HEK293T (cell line): ENCODE measurements around the gene N4BP2L1.
"Not testable (repeated sequence)": the region's sequence is repeated elsewhere in the genome, so short reads cannot be mapped to it uniquely, and the experiment has no call there.

Experiments used
- CTCF ChIA-PET: fragments of 350-600 bp; formaldehyde crosslinking; extraction: SDS; loops from one replicate; lab custom pipeline; 2021; ENCODE audit warnings: antibody characterized with exemption, inconsistent platforms; lab: Yijun Ruan, JAX
- POLR2A ChIA-PET: fragments of 350-600 bp; formaldehyde crosslinking; extraction: SDS; loops from one replicate; lab custom pipeline; 2020; ENCODE audit warnings: antibody characterized with exemption, inconsistent platforms; lab: Yijun Ruan, JAX
- DNase-seq: peaks from one replicate; pipeline ENCODE4 v3.0.0; 2012; ENCODE audit warnings: mixed read lengths; ENCODE audit errors: extremely low spot score
- ARNT ChIP-seq: fragments of 450-650 bp; IDR thresholded peaks from 2 replicates; pipeline ENCODE4 v1.6.1; 2017; ENCODE audit warnings: mild to moderate bottlenecking
- BHLHE40 ChIP-seq: fragments of 450-650 bp; IDR thresholded peaks from 2 replicates; pipeline ENCODE4 v1.6.1; 2016; ENCODE audit warnings: mild to moderate bottlenecking, moderate library complexity, borderline replicate concordance
- CTBP1 ChIP-seq: fragments of 450-650 bp; IDR thresholded peaks from 2 replicates; pipeline ENCODE4 v1.6.1; 2016; ENCODE audit warnings: borderline replicate concordance
- ELF4 ChIP-seq: fragments of 450-650 bp; IDR thresholded peaks from 2 replicates; pipeline ENCODE4 v1.6.1; 2017; ENCODE audit warnings: antibody characterized with exemption
- FOXA1 ChIP-seq: fragments of 450-650 bp; IDR thresholded peaks from 2 replicates; pipeline ENCODE4 v1.6.1; 2016; ENCODE audit warnings: mild to moderate bottlenecking
- FOXK2 ChIP-seq: fragments of 450-650 bp; IDR thresholded peaks from 2 replicates; pipeline ENCODE4 v1.6.1; 2016; ENCODE audit warnings: mild to moderate bottlenecking
- FOXM1 ChIP-seq: fragments of 450-650 bp; IDR thresholded peaks from 2 replicates; pipeline ENCODE4 v1.6.1; 2017; ENCODE audit warnings: mild to moderate bottlenecking, borderline replicate concordance
- HDGF ChIP-seq: fragments of 450-650 bp; IDR thresholded peaks from 2 replicates; pipeline ENCODE4 v1.6.1; 2017; ENCODE audit warnings: antibody characterized with exemption, borderline replicate concordance
- L3MBTL2 ChIP-seq: fragments of 450-650 bp; conservative IDR thresholded peaks from 2 replicates; pipeline ENCODE4 v1.6.1; 2016; ENCODE audit warnings: mild to moderate bottlenecking
- LEF1 ChIP-seq: fragments of 450-650 bp; IDR thresholded peaks from 2 replicates; pipeline ENCODE4 v1.6.1; 2017; ENCODE audit warnings: mild to moderate bottlenecking, borderline replicate concordance
- NFRKB ChIP-seq: fragments of 450-650 bp; IDR thresholded peaks from 2 replicates; pipeline ENCODE4 v1.6.1; 2016; ENCODE audit warnings: mild to moderate bottlenecking, moderate library complexity
- SP1 ChIP-seq: fragments of 450-650 bp; IDR thresholded peaks from 2 replicates; pipeline ENCODE4 v1.6.1; 2017
- SUZ12 ChIP-seq: fragments of 450-650 bp; IDR thresholded peaks from 2 replicates; pipeline ENCODE4 v1.6.1; 2016; ENCODE audit warnings: mild to moderate bottlenecking
- TARDBP ChIP-seq: fragments of 450-650 bp; IDR thresholded peaks from 2 replicates; pipeline ENCODE4 v1.6.1; 2016
- ZNF384 ChIP-seq: fragments of 450-650 bp; IDR thresholded peaks from 2 replicates; pipeline ENCODE4 v1.6.1; 2016
- TF ChIP-seq, protein P1 (sequence below): fragments of 450-650 bp; IDR thresholded peaks from 2 replicates; pipeline ENCODE4 v1.6.1; 2016

N4BP2L1 gene

GRCh38 chr13:32378012-32378411, 49.9 kb downstream of the N4BP2L1 start:
- no peak for TF ChIP-seq ZNF384
- TF ChIP-seq CTBP1: no peak
- no peak for TF ChIP-seq FOXM1
- no peak for TF ChIP-seq SP1
- TF ChIP-seq NFRKB: no peak
- TF ChIP-seq FOXA1: no peak
- no peak for TF ChIP-seq FOXK2
- ChIA-PET CTCF (no interaction called here), POLR2A (no interaction called here)
- DNase-seq: no peak

DNA sequence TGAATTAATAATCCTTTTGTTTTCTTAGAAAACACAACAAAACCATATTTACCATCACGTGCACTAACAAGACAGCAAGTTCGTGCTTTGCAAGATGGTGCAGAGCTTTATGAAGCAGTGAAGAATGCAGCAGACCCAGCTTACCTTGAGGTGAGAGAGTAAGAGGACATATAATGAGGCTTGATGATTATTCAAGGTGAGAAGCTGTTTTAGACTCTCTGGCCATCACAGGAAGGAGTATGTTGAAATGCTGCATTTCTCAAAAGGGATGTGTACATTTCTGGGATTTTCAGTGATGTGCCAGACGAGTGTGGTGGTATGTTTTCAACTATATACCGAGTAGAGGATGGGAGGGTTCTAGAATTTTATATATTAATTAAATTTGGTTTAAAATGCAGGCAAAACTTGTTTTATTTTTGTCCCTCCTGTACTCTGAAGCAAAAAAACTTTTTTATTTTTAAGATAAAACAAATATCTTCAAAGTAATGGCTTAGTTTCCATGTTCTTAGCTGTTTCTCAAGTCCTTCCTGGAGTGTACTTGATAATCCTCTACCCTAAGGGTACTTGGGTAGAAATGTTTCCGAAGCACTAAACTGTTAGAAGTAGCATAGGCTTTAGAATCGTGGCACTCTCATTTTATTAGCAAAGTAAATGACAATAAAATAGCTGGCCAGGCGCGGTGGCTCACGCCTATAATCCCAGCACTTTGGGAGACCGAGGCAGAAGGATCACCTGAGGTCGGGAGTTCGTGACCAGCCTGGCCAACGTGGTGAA, 51.1 kb downstream of the N4BP2L1 start:
- POLR2A ChIA-PET: no interaction called here
- CTCF ChIA-PET: no interaction called here
- TF ChIP-seq NFRKB: no peak
- TF ChIP-seq FOXA1: no peak
- no peak for TF ChIP-seq ARNT
- no peak for TF ChIP-seq BHLHE40
- no peak for TF ChIP-seq TARDBP
- TF ChIP-seq, protein P1, sequence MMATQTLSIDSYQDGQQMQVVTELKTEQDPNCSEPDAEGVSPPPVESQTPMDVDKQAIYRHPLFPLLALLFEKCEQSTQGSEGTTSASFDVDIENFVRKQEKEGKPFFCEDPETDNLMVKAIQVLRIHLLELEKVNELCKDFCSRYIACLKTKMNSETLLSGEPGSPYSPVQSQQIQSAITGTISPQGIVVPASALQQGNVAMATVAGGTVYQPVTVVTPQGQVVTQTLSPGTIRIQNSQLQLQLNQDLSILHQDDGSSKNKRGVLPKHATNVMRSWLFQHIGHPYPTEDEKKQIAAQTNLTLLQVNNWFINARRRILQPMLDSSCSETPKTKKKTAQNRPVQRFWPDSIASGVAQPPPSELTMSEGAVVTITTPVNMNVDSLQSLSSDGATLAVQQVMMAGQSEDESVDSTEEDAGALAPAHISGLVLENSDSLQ: no peak
- no peak for TF ChIP-seq SP1
- TF ChIP-seq SUZ12: no peak
- no peak for TF ChIP-seq HDGF
- TF ChIP-seq FOXM1: no peak
- no peak for TF ChIP-seq ELF4
- no peak for DNase-seq

- POLR2A ChIA-PET: no interaction called here
- no peak for DNase-seq
- TF ChIP-seq, protein P1: no peak
- TF ChIP-seq SUZ12 (no peak), L3MBTL2 (no peak), ARNT (no peak), TARDBP (no peak), LEF1 (no peak), FOXA1 (no peak), FOXM1 (no peak), SP1 (no peak), ZNF384 (no peak), HDGF (no peak), FOXK2 (no peak), NFRKB (no peak)
- CTCF ChIA-PET: no interaction called here
Measured at GRCh38 chr13:32370805-32371204, 57.1 kb downstream of the N4BP2L1 start.

GRCh38 chr13:32362574-32362973, 65.4 kb downstream of the N4BP2L1 start:
- DNase-seq: no peak
- ChIA-PET CTCF (no interaction called here), POLR2A (no interaction called here)
- TF ChIP-seq ELF4: no peak
- no peak for TF ChIP-seq SP1
- TF ChIP-seq FOXA1: no peak
- no peak for TF ChIP-seq BHLHE40
- TF ChIP-seq LEF1: no peak

- DNase-seq, POLR2A ChIA-PET, CTCF ChIA-PET: not testable (repeated sequence)
Measured at GRCh38 chr13:32355935-32356334, 72.0 kb downstream of the N4BP2L1 start.

DNA sequence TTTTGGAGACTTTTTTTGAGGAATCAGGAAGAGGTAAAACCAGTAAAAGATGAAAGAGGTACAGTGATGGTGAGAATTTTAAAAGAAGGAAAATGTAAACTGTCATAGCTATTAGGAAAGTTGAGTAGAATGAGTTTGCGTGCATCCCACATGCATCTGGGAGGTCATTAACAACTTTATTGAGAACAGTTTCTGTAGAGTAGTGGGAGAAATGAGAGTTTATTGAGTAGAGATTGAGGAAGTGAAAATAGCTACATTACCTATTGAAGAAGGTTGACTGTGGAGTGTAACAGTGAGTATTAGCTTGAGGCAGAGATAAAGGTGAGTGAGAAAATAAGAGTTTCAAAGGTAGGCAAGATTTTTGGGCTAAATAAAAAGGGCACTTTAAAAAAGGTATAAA, 73.9 kb downstream of the N4BP2L1 start:
- ChIA-PET POLR2A (no interaction called here), CTCF (no interaction called here)
- DNase-seq: no peak
- TF ChIP-seq CTBP1 (no peak), TARDBP (no peak), FOXA1 (no peak), ARNT (no peak), LEF1 (no peak), ZNF384 (no peak)
- TF ChIP-seq, protein P1: no peak

DNA sequence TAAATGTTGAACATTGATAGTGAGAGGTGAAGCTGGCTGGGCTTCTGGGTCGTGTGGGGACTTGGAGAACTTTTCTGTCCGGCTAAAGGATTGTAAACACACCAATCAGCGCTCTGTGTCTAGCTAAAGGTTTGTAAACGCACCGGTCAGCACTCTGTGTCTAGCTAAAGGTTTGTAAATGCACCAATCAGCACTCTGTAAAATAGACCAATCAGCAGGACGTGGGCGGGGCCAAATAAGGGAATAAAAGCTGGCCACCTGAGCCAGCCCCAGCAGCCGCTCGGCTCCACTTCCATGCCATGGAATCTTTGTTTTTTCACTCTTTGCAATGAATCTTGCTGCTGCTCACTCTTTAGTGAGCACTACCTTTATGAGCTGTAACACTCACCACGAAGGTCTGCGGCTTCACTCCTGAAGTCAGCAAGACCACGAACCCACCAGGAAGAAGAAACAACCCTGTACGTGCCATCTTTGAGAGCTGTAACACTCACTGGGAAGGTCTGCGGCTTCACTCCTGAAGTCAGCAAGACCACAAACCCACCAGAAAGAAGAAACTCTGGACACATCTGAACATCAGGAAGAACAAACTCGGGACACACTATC, 77.0 kb downstream of the N4BP2L1 start:
- CTCF ChIA-PET, POLR2A ChIA-PET, DNase-seq: not testable (repeated sequence)
